OCI-LY3 (cell line): Measurements from ENCODE around the gene CRYGN.

Experiments
- EZH2phosphoT487 ChIP-seq: fragments of 200-600 bp; shearing (Covaris generic); IDR thresholded peaks from 2 replicates; pipeline ENCODE4 v1.6.1; 2018; ENCODE audit warnings: antibody characterized with exemption, mixed run types, low read depth
- TF ChIP-seq, protein P1 (sequence below): fragments of 200-600, 300-600 bp; sonication (generic); IDR thresholded peaks from 2 replicates; pipeline ENCODE4 v1.5.1; 2014; ENCODE audit warnings: antibody characterized with exemption, low read length, low read depth

GRCh38 chr7:151447312-151447711, 7.4 kb upstream of the CRYGN start:
- TF ChIP-seq, protein P1, sequence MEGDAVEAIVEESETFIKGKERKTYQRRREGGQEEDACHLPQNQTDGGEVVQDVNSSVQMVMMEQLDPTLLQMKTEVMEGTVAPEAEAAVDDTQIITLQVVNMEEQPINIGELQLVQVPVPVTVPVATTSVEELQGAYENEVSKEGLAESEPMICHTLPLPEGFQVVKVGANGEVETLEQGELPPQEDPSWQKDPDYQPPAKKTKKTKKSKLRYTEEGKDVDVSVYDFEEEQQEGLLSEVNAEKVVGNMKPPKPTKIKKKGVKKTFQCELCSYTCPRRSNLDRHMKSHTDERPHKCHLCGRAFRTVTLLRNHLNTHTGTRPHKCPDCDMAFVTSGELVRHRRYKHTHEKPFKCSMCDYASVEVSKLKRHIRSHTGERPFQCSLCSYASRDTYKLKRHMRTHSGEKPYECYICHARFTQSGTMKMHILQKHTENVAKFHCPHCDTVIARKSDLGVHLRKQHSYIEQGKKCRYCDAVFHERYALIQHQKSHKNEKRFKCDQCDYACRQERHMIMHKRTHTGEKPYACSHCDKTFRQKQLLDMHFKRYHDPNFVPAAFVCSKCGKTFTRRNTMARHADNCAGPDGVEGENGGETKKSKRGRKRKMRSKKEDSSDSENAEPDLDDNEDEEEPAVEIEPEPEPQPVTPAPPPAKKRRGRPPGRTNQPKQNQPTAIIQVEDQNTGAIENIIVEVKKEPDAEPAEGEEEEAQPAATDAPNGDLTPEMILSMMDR = no peak
- no peak for TF ChIP-seq EZH2phosphoT487
